ENCODE data around the gene OR13A1.
"Not testable (repeated sequence)": the region's sequence is repeated elsewhere in the genome, so short reads cannot be mapped to it uniquely, and the experiment has no call there.

Gene OR13A1

DNA sequence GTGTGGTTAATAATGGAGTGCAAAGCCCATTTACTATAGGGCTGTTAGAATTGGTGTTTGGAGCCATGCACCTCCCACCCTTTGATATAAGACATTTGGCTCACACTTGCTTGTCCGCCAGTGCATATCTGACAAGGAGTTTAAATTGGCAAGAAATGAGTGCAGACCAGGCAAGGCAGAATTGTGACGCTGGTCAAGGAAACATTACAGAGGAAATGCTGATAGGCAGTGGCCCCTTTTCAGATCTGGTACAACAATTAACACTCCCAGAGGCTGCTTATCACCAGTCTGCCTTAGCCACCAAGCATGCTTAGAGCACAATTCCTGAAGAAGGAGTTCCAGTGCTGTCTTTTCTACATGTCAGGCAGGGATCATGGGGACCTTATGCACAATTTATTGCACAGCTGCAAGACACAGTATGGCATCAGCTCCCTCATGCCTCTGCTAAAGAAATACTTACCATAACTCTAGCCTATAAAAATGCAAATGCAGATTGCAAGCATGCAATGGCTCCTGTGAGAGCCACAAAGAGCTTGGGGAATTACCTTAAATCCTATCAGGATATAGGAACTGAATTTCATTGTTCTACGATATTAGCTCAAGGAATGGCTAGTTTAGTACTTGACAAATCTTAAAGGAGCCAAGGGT is 35.2 kb downstream of the OR13A1 start:
- DNase-seq (ENCODE audit: low spot score) = peak; percentile 56

- DNase-seq (ENCODE audit: low spot score) = peak; percentile 42
Observed at GRCh38 chr10:45279682-45280081, 35.7 kb downstream of the OR13A1 start.

DNA sequence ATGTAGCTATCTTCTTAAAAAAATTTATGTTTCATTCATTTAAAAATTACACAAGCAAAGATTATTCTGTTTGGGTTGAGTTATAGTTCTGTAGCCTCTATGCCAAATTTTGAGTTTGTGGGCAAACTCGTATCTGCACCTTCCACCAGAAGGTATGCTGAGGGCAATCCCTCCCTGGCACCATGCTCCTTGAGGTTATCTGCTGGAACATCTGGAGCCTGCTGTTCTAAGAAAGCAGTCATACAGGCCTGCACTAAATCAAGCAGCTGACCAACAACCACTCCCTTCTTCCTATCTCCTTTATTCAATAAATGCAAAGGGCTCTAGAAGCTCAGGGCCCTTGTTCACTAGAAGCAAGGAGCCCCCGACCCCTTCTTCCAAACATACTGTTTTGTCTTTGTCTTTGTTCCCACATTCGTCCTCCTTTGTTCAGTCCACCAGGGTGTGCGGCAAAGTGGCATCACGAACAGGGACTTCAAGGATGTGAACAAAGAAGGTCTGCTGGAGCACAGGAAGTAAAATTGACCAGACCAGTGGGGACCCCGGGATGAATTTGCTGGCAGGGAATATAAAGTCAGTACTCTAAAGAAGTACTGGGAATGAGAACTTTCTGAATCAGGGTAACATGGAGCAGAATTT is 36.4 kb downstream of the OR13A1 start:
- peak; percentile 94 for DNase-seq (ENCODE audit: low spot score)

DNA sequence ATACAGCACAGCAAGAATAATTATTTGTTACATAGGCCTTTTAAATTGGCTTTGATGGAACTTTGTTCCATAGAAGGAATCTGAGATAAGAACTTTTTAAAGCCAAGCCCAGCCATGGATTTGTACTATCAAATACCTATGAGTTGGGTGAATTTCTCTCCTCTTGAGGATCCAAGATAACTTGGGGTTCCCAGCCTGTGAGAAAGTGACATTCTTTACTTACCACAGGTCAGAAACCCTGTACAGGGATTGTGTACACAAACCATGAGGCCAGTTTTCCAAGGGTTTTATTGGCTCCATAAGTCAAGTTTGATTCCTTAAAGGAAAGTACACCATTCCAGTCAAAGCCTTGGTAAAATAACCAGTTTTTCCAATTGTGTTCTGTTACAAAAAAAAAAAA is 39.3 kb downstream of the OR13A1 start:
- DNase-seq (ENCODE audit: low spot score) = not testable (repeated sequence)

GRCh38 chr10:45274364-45274763 is 41.0 kb downstream of the OR13A1 start:
- DNase-seq (ENCODE audit: low spot score) = no peak

DNA sequence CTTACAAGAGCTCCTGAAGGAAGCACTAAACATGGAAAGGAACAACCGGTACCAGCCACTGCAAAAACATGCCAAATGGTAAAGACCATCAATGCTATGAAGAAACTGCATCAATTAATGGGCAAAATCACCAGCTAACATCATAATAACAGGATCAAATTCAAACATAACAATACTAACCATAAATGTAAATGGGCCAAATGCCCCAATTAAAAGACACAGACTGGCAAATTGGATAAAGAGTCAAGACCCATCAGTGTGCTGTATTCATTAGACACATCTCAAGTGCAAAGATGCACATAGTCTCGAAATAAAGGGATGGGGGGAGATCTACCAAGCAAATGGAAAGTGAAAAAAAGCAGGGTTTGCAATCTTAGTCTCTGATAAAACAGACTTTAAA is 47.6 kb downstream of the OR13A1 start:
- not testable (repeated sequence) for DNase-seq (ENCODE audit: low spot score)

GRCh38 chr10:45265996-45266395 is 49.4 kb downstream of the OR13A1 start:
- no peak for DNase-seq (ENCODE audit: low spot score)

GRCh38 chr10:45261946-45262345 is 53.5 kb downstream of the OR13A1 start:
- no peak for DNase-seq (ENCODE audit: low spot score)

GRCh38 chr10:45261243-45261775 is 54.1 kb downstream of the OR13A1 start:
- DNase-seq (ENCODE audit: low spot score) = no peak

GRCh38 chr10:45260635-45261034 is 54.8 kb downstream of the OR13A1 start:
- DNase-seq (ENCODE audit: low spot score) = not testable (repeated sequence)

DNA sequence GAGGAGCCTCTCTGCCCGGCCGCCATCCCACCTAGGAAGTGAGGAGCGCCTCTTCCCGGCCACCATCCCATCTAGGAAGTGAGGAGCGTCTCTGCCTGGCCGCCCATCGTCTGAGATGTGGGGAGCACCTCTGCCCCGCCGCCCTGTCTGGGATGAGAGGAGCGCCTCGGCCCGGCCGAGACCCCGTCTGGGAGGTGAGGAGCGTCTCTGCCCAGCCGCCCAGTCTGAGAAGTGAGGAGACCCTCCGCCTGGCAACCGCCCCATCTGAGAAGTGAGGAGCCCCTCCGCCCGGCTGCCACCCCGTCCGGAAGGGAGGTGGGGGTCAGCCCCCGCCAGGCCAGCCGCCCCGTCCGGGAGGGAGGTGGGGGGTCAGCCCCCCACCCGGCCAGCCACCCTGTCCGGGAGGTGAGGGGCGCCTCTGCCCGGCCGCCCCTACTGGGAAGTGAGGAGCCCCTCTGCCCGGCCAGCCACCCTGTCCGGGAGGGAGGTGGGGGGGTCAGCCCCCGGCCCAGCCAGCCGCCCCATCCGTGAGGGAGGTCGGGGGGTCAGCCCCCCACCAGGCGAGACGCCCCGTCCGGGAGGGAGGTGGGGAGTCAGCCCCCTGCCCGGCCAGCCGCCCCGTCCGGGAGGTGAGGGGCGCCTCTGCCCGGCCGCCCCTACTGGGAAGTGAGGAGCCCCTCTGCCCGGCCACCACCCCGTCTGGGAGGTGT is 55.5 kb downstream of the OR13A1 start:
- not testable (repeated sequence) for DNase-seq (ENCODE audit: low spot score)

DNA sequence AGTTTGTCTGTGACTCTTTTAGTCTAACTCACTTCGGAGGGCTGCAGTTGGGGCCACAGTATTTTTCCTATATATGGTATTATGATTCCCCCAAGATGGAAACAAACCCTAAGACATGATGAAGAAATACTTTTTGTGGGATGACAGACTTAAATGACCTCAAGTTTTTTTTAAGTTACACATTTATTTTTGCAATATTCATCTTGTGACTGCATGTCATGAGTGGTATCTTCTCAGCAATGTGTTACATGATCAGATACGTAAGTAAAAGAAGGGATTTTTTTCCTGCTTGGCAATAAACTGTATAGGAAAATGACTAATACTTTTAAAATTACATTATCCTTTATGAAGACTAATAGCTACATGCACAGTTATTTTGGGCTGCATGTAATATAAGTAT is 57.8 kb downstream of the OR13A1 start:
- no peak for DNase-seq (ENCODE audit: low spot score)

DNA sequence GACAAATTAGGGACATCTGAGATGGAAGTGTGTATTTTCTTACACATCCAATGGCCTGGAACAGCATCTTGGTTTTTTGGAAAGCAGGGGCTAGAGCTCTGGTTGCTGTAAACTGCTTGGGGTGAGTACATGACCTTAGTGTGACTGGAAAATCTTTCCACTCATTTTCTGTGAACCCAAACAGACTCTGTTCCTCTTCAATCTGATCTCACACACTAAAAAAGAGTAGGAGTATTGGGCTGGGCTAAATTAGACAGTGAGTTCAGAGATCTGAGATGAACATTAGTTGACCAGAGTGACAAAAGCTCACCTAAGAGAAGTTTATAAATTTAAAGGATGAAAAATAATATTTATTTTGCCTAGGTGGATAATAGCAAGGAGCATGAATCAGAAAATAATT is 59.2 kb downstream of the OR13A1 start:
- no peak for DNase-seq (ENCODE audit: low spot score)

DNA sequence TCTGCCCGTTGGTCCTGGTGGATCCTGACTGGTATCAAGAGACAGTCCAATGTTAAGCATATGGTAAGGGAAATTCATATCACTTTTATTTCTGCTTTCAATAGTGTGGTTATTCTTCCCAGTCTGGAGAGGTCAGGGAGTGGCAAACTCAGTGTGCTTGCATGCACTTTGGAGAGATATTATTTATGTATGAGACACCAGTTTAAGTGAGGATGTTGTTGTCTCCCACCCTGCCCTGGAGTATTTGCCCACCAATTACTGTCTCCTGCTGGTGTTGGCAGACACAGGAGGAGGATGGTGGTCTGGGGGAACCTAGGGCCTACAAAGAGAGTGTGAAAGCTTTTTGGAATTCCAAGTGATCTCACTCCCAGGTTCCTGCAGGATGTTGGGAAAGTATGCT is 59.7 kb downstream of the OR13A1 start:
- no peak for DNase-seq (ENCODE audit: low spot score)

GRCh38 chr10:45254892-45255291 is 60.5 kb downstream of the OR13A1 start:
- DNase-seq (ENCODE audit: low spot score) = no peak

DNA sequence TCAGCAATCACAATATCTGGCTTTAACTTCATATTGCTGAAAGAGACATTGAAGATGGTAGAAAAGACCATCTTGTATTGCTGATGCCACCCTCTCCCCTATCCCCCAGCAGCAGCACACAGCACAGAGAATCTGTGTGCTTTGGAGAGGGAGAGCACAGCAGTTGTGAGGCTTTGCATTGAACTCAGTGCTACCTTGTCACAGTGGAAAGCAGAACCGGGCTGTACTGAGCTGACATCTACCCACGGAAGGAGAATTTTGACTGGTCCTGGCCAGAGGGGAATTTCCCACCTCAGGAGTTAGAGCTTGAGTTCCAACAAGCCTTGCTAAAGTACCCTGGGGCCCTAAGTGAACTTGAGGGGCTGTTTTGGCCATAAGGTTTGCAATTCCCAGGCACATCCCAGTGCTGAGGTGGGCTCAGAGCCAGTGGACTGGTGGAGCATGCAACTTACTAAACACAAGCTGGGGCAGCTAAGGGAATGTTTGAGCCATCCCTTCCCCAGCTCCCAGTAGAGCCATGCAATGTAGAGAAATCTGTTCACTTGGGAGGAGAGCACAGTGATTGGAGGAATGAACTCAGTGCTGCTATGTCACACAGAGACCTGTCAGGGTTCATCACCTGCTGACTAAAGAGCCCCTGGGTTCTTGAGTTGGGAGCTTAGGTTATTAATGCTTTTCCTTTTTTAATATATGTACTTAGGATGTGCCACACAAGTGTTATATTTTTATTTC is 62.1 kb downstream of the OR13A1 start:
- DNase-seq (ENCODE audit: low spot score) = no peak

Data from hematopoietic multipotent progenitor cell treated with erythropoietin and hydrocortisone succinate and interleukin-3 and kit ligand, for 15 days (in vitro differentiated cells).